HG02943 (cell line): ENCODE data around the gene DSEL.

ENCODE experiments used
- ATAC-seq: cut with Tn5 transposase; IDR thresholded peaks from one replicate; pipeline ENCODE4 v1.9.1; 2021; ENCODE audit warnings: mild to moderate bottlenecking, low read depth, moderate library complexity; ENCODE audit not compliant: unreplicated experiment

DSEL gene

GRCh38 chr18:67516539-67517443 lies at the start of gene DSEL:
DSEL (minus strand) TSS chr18:67516720; CDS start chr18:67514608, 2,112 bp downstream.
- ATAC-seq, result peak; percentile 93

- no peak for ATAC-seq
Observed at GRCh38 chr18:67553437-67553836, 36.9 kb upstream of the DSEL start.

DNA sequence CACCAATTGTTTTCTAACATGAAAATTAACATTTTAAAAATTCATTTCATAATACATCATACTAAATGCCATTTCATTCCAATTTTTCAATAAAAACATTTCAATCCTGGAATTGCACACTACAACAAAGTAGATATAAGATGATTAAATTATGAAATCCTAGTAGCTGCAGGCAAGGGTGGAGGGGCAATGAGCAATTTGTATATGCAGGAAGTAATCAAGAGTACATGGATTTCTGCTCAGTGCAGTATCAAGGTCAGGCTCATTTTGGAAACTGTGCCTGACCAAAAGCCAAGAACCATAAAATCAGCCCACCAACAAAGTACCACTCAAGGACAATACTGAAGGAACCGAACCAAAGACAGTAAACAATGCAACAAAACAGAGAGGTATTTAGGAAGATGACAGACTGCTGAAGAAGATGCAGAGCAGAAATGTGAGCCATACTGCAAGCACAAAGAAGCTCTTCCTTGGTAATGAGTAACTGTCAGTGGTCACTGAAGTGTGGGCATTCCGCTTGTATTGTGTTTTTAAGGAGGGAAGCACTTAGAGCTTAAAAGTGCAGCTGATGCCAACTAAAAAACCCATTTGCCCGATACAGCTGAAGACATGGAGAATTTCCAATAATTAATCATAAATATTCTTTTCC lies 34.5 kb upstream of the DSEL start:
- no peak for ATAC-seq

- ATAC-seq, result no peak
Observed at GRCh38 chr18:67549946-67550345, 33.4 kb upstream of the DSEL start.

GRCh38 chr18:67545681-67546080 lies 29.2 kb upstream of the DSEL start:
- no peak for ATAC-seq

- ATAC-seq, result no peak
Observed at GRCh38 chr18:67540559-67540958, 24.0 kb upstream of the DSEL start.

GRCh38 chr18:67531929-67532328 lies 15.4 kb upstream of the DSEL start:
- ATAC-seq, result no peak

GRCh38 chr18:67525328-67526099 lies 9.0 kb upstream of the DSEL start:
- ATAC-seq, result no peak

DNA sequence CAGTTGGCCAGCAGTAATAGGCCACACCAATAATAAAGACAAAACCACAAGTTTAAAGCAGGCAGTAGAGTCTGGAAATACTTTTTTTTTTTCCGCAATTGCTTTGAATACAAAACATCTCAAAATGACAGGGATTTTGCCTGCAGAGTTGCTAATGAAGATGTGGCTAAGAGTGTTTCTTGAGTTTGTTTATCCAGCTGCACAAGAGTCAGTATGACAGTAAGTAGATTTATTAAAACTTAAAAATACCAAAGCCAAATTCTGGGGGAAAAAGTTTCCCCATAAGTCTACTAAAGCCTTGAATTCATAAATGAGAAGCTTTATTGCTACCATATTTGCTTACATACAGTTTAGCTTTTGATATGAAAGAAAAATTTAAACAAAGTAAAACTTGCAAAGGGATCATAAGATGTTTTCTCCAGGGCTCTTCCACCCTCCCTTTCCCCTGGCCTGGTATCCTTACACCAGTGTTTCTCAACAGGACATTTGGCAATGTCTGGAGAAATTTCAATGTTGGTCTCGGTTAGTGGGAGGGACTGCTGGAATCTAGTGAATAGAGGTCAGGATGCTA lies 3.9 kb upstream of the DSEL start:
- no peak for ATAC-seq

- ATAC-seq, result no peak
Observed at GRCh38 chr18:67519592-67519991, 3.1 kb upstream of the DSEL start.

DNA sequence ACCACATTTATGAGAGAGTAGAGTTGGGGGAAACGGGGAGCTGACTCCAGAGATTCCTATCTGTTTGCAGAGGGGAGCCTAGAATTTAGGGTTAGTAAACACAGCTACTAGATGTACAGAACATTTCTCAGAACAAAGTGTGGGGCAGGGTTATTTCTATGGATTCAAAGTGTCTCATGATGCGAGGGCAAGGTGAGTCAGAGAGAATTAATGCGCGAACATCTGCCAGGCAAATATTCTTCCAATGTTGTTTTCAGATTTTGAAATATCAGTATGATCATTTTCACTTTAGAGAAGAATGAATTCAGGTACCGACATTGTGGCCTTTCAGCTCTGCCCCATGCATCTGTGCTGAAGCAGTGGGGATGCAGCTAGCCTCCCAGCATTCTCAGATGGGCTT lies 2.0 kb upstream of the DSEL start:
- no peak for ATAC-seq

- no peak for ATAC-seq
Observed at GRCh38 chr18:67517444-67517765, 885 bp upstream of the DSEL start.

DNA sequence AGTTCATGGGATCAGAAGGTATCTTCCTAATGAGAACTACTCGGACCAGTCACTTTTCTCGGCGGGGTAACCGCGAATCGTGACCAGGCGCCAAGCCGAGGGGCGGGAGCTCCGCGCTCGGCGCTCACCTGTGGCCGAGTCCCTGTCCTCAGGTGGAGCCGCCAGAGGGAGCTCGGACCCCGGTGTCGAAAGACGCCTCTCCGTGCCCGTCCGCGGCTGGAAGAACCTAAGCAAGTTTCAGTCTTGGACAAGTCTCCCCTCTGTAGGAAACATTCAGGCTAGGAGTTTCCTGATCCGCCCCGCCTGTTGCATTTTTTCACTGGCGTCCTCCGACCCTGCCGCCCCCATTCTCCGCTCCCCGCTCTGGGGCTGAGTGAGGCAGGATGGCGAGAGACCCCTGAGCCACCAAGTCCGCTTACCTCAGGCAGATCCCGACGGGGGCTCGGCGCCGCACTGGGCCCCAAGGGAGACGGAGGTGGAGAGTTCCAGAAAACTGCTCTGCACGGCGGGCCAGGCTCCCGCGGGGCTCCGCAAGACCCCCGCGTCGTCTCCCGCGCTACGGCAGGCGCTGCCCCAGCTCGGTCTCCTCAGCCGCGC lies 480 bp downstream of the DSEL start:
- ATAC-seq, result peak; percentile 43

DNA sequence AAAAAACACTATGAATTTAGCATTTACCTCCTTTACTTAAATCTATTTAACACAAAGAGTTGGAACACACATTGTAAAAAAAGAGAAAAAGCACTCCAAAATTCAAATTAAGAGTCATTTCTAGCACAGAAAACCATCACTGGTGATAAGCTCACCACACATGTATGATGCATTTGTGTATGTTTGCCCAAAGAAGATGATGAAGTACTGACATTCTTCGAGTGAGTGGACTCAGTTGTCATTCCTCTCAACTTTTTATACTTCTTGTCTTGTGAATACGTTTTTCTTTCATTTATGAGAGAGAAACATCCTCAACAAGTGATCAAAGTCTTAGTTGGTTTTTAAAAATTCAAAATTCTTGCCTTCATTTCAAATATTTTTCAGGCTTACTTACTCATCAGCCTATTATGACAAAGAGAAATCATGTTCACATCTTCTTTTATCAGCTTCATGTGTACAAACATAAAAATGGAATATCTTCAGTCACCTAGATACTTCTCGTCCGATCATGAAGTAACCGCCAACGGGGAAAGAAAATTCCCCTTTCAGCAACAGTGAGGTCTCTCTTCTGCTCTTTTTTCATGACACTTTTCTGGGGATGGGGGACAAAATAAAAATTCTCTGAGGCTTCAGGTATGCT lies 1.5 kb downstream of the DSEL start:
- ATAC-seq, result no peak

DNA sequence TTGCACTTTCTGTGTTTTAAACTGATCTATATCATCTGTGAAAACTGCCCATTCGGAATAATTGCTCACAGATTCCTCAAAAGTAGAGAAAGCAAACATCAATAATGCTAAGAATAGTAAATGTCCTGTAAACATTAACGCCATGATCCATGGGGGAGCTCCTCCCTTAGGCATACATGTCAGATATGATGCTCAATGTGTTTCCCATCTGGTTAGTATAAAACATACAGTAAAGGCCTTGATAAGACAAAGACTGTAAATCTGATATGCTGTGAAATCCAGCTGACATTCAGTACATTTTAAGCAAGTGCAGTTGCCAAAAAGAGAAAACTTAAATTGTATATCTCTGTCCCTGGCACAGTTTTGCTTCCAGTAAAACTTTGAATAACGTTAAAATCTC lies 2.1 kb downstream of the DSEL start:
- no peak for ATAC-seq

DNA sequence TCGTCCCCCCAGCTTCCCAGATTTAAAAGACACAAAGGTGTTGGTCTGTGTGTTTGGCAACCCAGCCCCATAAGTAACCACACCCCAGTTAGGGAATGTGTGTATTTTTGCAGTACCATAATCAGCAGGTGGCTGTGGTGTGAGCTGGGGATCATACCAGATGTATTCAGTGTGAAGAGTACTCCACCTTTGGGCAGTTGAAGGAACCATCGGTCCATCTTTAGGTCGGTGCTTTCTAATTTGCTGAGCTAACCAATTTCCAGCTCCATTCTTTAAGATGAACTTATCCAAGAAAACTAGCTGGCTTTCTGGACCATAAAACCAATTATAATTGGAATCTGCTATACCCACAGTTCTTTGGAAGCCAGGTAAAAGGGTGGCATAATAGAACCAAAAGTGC lies 3.2 kb downstream of the DSEL start:
- ATAC-seq, result no peak

DNA sequence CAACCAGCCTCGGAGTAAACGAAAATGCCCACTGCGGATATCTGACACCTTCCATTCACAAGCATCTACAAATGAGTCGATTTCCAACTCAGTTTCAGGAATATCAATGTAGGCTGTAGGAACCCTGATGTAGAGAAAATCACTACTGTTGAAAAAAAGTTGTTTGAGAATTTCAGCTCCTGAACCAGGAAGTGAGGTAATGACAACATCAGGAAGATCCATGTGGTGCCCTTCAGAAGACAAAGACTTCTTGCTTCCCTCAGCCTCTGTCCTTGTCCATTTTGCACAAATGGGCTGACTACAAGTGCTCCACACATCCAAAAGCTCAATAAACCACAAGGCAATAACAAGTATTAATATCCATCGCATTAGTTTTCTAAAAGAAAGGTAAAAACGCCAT lies 4.7 kb downstream of the DSEL start:
- no peak for ATAC-seq

DNA sequence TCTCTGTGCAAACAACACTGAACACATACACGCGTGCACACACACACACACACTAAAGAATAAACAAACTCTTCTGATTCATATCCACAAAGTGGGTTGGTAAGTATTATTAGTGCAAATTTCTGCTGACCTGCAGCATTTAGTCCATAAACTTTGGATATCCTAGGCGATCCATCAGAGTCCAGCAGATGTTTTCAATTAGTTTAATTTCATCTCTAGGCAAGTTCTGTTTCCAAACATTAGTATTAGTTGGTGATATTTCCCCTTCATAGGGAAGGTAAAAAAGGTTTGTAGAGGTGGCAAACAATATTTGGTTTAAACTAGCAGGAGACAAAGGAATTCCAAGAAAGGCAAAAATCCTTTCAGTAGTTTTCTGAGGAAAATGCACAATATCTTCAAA lies 5.7 kb downstream of the DSEL start:
- ATAC-seq, result no peak

GRCh38 chr18:67509741-67510391 lies 6.7 kb downstream of the DSEL start:
- ATAC-seq, result no peak

GRCh38 chr18:67508146-67508545 lies 8.4 kb downstream of the DSEL start:
- no peak for ATAC-seq
